Hepatocyte (in vitro differentiated cells): ENCODE results near the gene HRH3. TPM values are rescaled to one million over a fixed set of nuclear protein-coding genes. Genes with fewer than 3 reads are reported as not detected.

Experiments used
- DNase-seq: peaks from one replicate; pipeline ENCODE4 v3.0.0-alpha.2; 2016; ENCODE audit warnings: low spot score
- H2AFZ ChIP-seq: fragments of 200-600 bp; sonication (generic); 2 replicates; pipeline ENCODE4 v1.6.0; 2016; ENCODE audit warnings: antibody characterized with exemption, mild to moderate bottlenecking
- H3K27ac ChIP-seq: fragments of 200-600 bp; sonication (generic); 2 replicates; pipeline ENCODE4 v1.5.1; 2016; ENCODE audit warnings: mild to moderate bottlenecking
- H3K27me3 ChIP-seq: fragments of 200-600 bp; sonication (generic); 2 replicates; pipeline ENCODE4 v1.6.1; 2016
- H3K36me3 ChIP-seq: fragments of 200-600 bp; sonication (generic); replicated peaks from 2 replicates; pipeline ENCODE4 v1.5.1; 2016; ENCODE audit warnings: low read depth; ENCODE audit not compliant: insufficient read depth
- H3K4me1 ChIP-seq: fragments of 200-600 bp; sonication (generic); 2 replicates; pipeline ENCODE4 v1.5.1; 2016; ENCODE audit warnings: mild to moderate bottlenecking, moderate library complexity; ENCODE audit not compliant: insufficient read depth
- H3K4me2 ChIP-seq: fragments of 200-600 bp; sonication (generic); 2 replicates; pipeline ENCODE4 v1.6.0; 2016
- H3K4me3 ChIP-seq: fragments of 200-600 bp; sonication (generic); 2 replicates; pipeline ENCODE4 v1.5.1; 2016; ENCODE audit warnings: mild to moderate bottlenecking
- H3K79me2 ChIP-seq: fragments of 200-600 bp; sonication (generic); 2 replicates; pipeline ENCODE4 v1.6.0; 2017; ENCODE audit warnings: mild to moderate bottlenecking
- H3K9me2 ChIP-seq: fragments of 200-600 bp; sonication (generic); replicated peaks from 2 replicates; pipeline ENCODE4 v1.6.0; 2017; ENCODE audit warnings: mild to moderate bottlenecking; ENCODE audit not compliant: insufficient read depth
- H3K9me3 ChIP-seq: fragments of 200-600 bp; sonication (generic); 2 replicates; pipeline ENCODE4 v1.5.1; 2016; ENCODE audit warnings: low read depth, mild to moderate bottlenecking
- H4K20me1 ChIP-seq: fragments of 200-600 bp; sonication (generic); 2 replicates; pipeline ENCODE4 v1.6.0; 2016; ENCODE audit warnings: mild to moderate bottlenecking; ENCODE audit not compliant: insufficient read depth, poor library complexity, severe bottlenecking
- EZH2 ChIP-seq: fragments of 200-600 bp; sonication (generic); IDR thresholded peaks from 2 replicates; pipeline ENCODE4 v1.6.1; 2016; ENCODE audit warnings: antibody characterized with exemption, mild to moderate bottlenecking, borderline replicate concordance
- EZH2phosphoT487 ChIP-seq: fragments of 200-600 bp; sonication (generic); IDR thresholded peaks from one replicate; pipeline ENCODE4 v1.6.1; 2018; ENCODE audit warnings: antibody characterized with exemption, mild to moderate bottlenecking, low read depth, moderate library complexity; ENCODE audit not compliant: unreplicated experiment, severe bottlenecking
- WGBS: methylation state at CpG from one replicate; pipeline ENCODE4 v1.1.6; 2016; ENCODE audit warnings: low lambda C conversion rate; ENCODE audit errors: missing lambda C conversion rate; 5-methylcytosine and 5-hydroxymethylcytosine counted together
- polyA plus RNA-seq: library from polyadenylated mRNA; unstranded; fragments of >200 nt; fragmentation: Nextera tagmentation; extraction: Ambion mirVana; gene quantifications from 2 replicates; pipeline ENCODE4 v1.2.1, GENCODE V29; 2016
- total RNA-seq: library from RNA; depleted of rRNA; stranded (reverse); fragments of >200 nt; gene quantifications from 2 replicates; pipeline ENCODE4 v1.2.3, GENCODE V29; 2014
- TF ChIP-seq, protein P1 (sequence below): fragments of 200-600 bp; sonication (generic); IDR thresholded peaks from 2 replicates; pipeline ENCODE4 v1.5.1; 2016; ENCODE audit warnings: antibody characterized with exemption, mild to moderate bottlenecking; ENCODE audit not compliant: poor library complexity

The HRH3 gene
- total and polyA plus RNA-seq, 2 experiments from 2014 or later = not detected

DNA sequence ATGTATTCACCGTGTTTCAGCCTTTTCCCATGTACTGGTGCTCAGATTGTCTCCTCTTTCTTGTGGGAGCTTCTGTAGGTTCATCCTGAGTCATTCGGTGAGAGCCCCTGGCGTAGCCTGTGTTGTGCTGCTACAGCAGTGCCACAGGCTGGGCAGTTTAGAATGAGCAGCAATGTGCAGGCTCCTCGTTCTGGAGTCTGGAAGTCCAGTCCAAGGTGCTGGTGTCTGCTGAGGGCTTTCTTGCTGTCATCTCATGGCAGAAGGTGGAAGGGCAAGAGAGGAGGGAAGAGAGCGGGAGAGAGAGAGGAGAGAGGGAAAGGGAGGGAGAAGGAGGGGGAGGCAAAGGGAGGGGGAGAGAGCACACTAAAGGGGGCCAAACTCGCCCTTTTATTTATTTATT lies 33.3 kb upstream of the HRH3 start:
- H3K79me2 ChIP-seq = peaks cover 93% of the 10 kb centered on the region
- H2AFZ ChIP-seq = no peak overlapping the region
- H3K27me3 ChIP-seq = no peaks in the 10 kb centered on the region
- no peaks in the 10 kb centered on the region for H3K4me1 ChIP-seq
- H3K4me2 ChIP-seq = no peak overlapping the region
- H4K20me1 ChIP-seq = peaks cover 90% of the 10 kb centered on the region
- no peaks in the 10 kb centered on the region for H3K36me3 ChIP-seq
- no peaks in the 10 kb centered on the region for H3K9me3 ChIP-seq
- TF ChIP-seq EZH2 (no peak), EZH2phosphoT487 (no peak)
- TF ChIP-seq, protein P1, sequence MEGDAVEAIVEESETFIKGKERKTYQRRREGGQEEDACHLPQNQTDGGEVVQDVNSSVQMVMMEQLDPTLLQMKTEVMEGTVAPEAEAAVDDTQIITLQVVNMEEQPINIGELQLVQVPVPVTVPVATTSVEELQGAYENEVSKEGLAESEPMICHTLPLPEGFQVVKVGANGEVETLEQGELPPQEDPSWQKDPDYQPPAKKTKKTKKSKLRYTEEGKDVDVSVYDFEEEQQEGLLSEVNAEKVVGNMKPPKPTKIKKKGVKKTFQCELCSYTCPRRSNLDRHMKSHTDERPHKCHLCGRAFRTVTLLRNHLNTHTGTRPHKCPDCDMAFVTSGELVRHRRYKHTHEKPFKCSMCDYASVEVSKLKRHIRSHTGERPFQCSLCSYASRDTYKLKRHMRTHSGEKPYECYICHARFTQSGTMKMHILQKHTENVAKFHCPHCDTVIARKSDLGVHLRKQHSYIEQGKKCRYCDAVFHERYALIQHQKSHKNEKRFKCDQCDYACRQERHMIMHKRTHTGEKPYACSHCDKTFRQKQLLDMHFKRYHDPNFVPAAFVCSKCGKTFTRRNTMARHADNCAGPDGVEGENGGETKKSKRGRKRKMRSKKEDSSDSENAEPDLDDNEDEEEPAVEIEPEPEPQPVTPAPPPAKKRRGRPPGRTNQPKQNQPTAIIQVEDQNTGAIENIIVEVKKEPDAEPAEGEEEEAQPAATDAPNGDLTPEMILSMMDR = no peak
- H3K4me3 ChIP-seq = no peak overlapping the region
- WGBS = 83% methylated on average over 5 of the region's 6 CpGs
- no peaks in the 10 kb centered on the region for H3K9me2 ChIP-seq
- DNase-seq = no peak
- no peak overlapping the region for H3K27ac ChIP-seq

GRCh38 chr20:62252342-62252966 lies 32.4 kb upstream of the HRH3 start:
- Histone ChIP-seq H3K4me2 (no peak overlapping the region), H3K27ac (no peak overlapping the region), H3K9me2 (no peaks in the 10 kb centered on the region), H3K4me1 (no peaks in the 10 kb centered on the region), H3K79me2 (peaks cover 96% of the 10 kb centered on the region), H3K27me3 (no peaks in the 10 kb centered on the region), H3K4me3 (no peak overlapping the region), H3K36me3 (no peaks in the 10 kb centered on the region), H4K20me1 (peaks cover 92% of the 10 kb centered on the region), H2AFZ (no peak overlapping the region), H3K9me3 (no peaks in the 10 kb centered on the region)
- WGBS = 97% methylated on average over 26 of the region's 26 CpGs
- TF ChIP-seq, protein P1 = no peak
- TF ChIP-seq EZH2phosphoT487 (no peak), EZH2 (no peak)
- no peak for DNase-seq

DNA sequence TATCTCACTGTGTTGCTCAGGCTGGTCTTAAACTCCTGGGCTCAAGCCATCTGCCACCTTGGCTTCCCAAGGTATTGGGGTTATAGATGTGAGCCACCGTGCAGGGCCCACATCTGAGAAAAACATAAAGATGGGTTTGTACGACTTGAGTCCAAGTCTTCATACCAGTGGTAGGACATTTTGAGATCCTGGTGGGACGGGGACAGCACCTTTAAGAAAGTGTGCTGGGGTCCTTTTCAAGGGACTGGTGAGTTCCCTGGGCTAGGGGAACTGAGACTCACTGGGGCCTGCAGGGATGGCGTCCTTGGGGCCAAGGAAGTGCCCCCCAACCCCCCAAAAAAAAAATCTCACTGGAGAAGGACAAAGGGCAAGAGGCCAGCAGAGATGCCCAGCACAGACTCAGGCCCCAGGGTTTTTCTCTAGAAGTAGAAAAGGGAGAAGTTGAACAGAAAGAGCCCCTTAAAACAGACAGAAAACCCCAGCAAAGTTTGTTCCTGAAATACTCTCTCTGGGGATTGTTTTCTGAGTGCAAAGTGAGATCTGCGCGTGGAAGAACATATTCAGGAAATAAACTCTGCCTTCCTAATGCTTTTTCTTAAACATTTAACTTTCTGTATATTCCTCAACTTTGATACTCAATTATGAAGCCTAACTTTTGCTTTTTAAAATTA lies 28.9 kb upstream of the HRH3 start:
- peaks cover 99% of the 10 kb centered on the region for H3K79me2 ChIP-seq

More for the DNA sequence above, 28.9 kb upstream of the HRH3 start:
- DNase-seq = no peak
- Histone ChIP-seq H3K4me3 (no peak overlapping the region), H3K4me2 (no peak overlapping the region), H3K9me3 (no peaks in the 10 kb centered on the region), H4K20me1 (peaks cover 95% of the 10 kb centered on the region), H3K36me3 (no peaks in the 10 kb centered on the region), H3K9me2 (no peaks in the 10 kb centered on the region), H3K27me3 (no peaks in the 10 kb centered on the region), H2AFZ (no peak overlapping the region), H3K27ac (no peak overlapping the region), H3K4me1 (no peaks in the 10 kb centered on the region)
- WGBS = 93% methylated on average over 6 of the region's 6 CpGs
- TF ChIP-seq, protein P1 = no peak
- TF ChIP-seq EZH2 = no peak
- TF ChIP-seq EZH2phosphoT487 = no peak
